ENCODE measurements around the gene SMR3A. TPM values are rescaled to one million over a fixed set of nuclear protein-coding genes. Genes with fewer than 3 reads are reported as not detected.

Gene SMR3A
- polyA plus RNA-seq, 1 experiment, result not detected

DNA sequence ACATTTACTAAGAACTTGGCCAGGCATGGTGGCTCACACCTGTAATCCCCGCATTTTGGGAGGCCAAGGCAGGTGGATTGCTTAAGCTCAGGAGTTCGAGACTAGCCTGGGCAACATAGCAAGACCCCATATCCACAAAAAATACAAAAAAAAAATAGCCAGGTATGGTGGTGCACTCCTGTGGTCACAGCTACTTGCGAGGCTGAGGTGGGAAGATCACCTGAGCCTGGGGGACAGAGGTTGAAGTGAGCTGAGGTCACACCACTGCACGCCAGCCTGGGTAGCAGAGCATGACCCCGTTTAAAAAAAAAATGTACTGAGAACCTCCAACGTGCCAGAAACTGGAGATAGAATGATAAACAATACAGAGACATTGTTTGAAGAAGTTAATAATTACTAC lies 45.2 kb downstream of the SMR3A start:
- H3K27ac ChIP-seq (ENCODE audit: low read depth, low read length), result no peak overlapping the region
- TF ChIP-seq, protein P1, sequence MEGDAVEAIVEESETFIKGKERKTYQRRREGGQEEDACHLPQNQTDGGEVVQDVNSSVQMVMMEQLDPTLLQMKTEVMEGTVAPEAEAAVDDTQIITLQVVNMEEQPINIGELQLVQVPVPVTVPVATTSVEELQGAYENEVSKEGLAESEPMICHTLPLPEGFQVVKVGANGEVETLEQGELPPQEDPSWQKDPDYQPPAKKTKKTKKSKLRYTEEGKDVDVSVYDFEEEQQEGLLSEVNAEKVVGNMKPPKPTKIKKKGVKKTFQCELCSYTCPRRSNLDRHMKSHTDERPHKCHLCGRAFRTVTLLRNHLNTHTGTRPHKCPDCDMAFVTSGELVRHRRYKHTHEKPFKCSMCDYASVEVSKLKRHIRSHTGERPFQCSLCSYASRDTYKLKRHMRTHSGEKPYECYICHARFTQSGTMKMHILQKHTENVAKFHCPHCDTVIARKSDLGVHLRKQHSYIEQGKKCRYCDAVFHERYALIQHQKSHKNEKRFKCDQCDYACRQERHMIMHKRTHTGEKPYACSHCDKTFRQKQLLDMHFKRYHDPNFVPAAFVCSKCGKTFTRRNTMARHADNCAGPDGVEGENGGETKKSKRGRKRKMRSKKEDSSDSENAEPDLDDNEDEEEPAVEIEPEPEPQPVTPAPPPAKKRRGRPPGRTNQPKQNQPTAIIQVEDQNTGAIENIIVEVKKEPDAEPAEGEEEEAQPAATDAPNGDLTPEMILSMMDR (IDR thresholded peaks at IDR 0.05; ENCODE audit: low read depth, low read length), result no peak
- no peak for DNase-seq (ENCODE audit: low read depth, low spot score)
- ChIA-PET CTCF (no interaction called here), POLR2A (no interaction called here)
- H3K9me3 ChIP-seq (ENCODE audit: control insufficient read depth, insufficient read depth, low read length), result no peaks in the 10 kb centered on the region
- H3K4me3 ChIP-seq (ENCODE audit: low read depth, low read length), result no peak overlapping the region
- no peaks in the 10 kb centered on the region for H3K27me3 ChIP-seq (ENCODE audit: control insufficient read depth, insufficient read depth, low read length)

Other genes starting within 250 kb of the SMR3A start
- not detected in 2 replicates for gene PRR27, start 206.5 kb upstream of the SMR3A start, polyA plus RNA-seq (2011; rRNA removed)
- gene ODAM, start 165.0 kb upstream of the SMR3A start, polyA plus RNA-seq (2011; rRNA removed), result not detected in 2 replicates
- gene FDCSP, start 134.6 kb upstream of the SMR3A start, polyA plus RNA-seq (2011; rRNA removed), result not detected in 2 replicates
- gene CSN3, start 118.2 kb upstream of the SMR3A start, polyA plus RNA-seq (2011; rRNA removed), result not detected in 2 replicates
- not detected in 2 replicates for gene CABS1, start 25.8 kb upstream of the SMR3A start, polyA plus RNA-seq (2011; rRNA removed)
- gene SMR3B, start 22.4 kb downstream of the SMR3A start, polyA plus RNA-seq (2011; rRNA removed), result not detected in 2 replicates
- gene OPRPN, start 37.2 kb downstream of the SMR3A start, polyA plus RNA-seq (2011; rRNA removed), result not detected in 2 replicates
- gene MUC7, start 111.4 kb downstream of the SMR3A start, polyA plus RNA-seq (2011; rRNA removed), result not detected in 2 replicates
- gene AMTN, start 157.8 kb downstream of the SMR3A start, polyA plus RNA-seq (2011; rRNA removed), result not detected in 2 replicates
- not detected in 2 replicates for gene AMBN, start 231.5 kb downstream of the SMR3A start, polyA plus RNA-seq (2011; rRNA removed)